KOPT-K1 (cell line): Measurements from ENCODE around the gene ACACB.

Source experiments
- H3K27ac ChIP-seq: fragments of 200-600 bp; sonication (generic); 2 replicates; pipeline ENCODE4 v1.5.1; 2016; ENCODE audit warnings: antibody characterized with exemption, mild to moderate bottlenecking, low read depth, low read length; ENCODE audit not compliant: poor library complexity, severe bottlenecking
- H3K36me3 ChIP-seq: fragments of 200-600 bp; sonication (generic); 2 replicates; pipeline ENCODE4 v1.5.1; 2017; ENCODE audit warnings: antibody characterized with exemption, mild to moderate bottlenecking, low read length, moderate library complexity; ENCODE audit not compliant: insufficient read depth
- H3K9me3 ChIP-seq: fragments of 200-600 bp; sonication (generic); 2 replicates; pipeline ENCODE4 v1.5.1; 2017; ENCODE audit warnings: antibody characterized with exemption, low read length, mild to moderate bottlenecking; ENCODE audit not compliant: insufficient read depth, poor library complexity, severe bottlenecking

Gene ACACB

GRCh38 chr12:109296431-109296830 is 180.0 kb downstream of the ACACB start:
- H3K36me3 ChIP-seq: no peaks in the 10 kb centered on the region
- no peak overlapping the region for H3K27ac ChIP-seq
- H3K9me3 ChIP-seq: no peaks in the 10 kb centered on the region

- Histone ChIP-seq H3K27ac (no peak overlapping the region), H3K36me3 (no peaks in the 10 kb centered on the region), H3K9me3 (no peaks in the 10 kb centered on the region)
Observed at GRCh38 chr12:109299849-109300248, 183.5 kb downstream of the ACACB start.

GRCh38 chr12:109301643-109302168 is 185.3 kb downstream of the ACACB start:
- H3K27ac ChIP-seq: no peak overlapping the region
- no peaks in the 10 kb centered on the region for H3K36me3 ChIP-seq
- no peaks in the 10 kb centered on the region for H3K9me3 ChIP-seq

GRCh38 chr12:109302358-109302757 is 186.0 kb downstream of the ACACB start:
- H3K9me3 ChIP-seq: no peaks in the 10 kb centered on the region
- H3K36me3 ChIP-seq: no peaks in the 10 kb centered on the region
- H3K27ac ChIP-seq: no peak overlapping the region

- Histone ChIP-seq H3K27ac (no peak overlapping the region), H3K9me3 (no peaks in the 10 kb centered on the region), H3K36me3 (no peaks in the 10 kb centered on the region)
Observed at GRCh38 chr12:109302770-109303169, 186.4 kb downstream of the ACACB start.

- H3K27ac ChIP-seq: no peak overlapping the region
- H3K9me3 ChIP-seq: no peaks in the 10 kb centered on the region
- no peaks in the 10 kb centered on the region for H3K36me3 ChIP-seq
Observed at GRCh38 chr12:109304485-109304884, 188.1 kb downstream of the ACACB start.

- Histone ChIP-seq H3K36me3 (no peaks in the 10 kb centered on the region), H3K9me3 (no peaks in the 10 kb centered on the region), H3K27ac (no peak overlapping the region)
Observed at GRCh38 chr12:109305547-109305946, 189.2 kb downstream of the ACACB start.

GRCh38 chr12:109307051-109307450 is 190.7 kb downstream of the ACACB start:
- no peaks in the 10 kb centered on the region for H3K36me3 ChIP-seq
- no peak overlapping the region for H3K27ac ChIP-seq
- H3K9me3 ChIP-seq: no peaks in the 10 kb centered on the region

GRCh38 chr12:109308534-109309380 is 192.4 kb downstream of the ACACB start, which contains the start of gene FOXN4:
Gene FOXN4, minus strand, starts transcription at chr12:109309284. Its CDS starts 963 bp downstream, at chr12:109308321.
- no peak within 1 kb of the TSS for H3K27ac ChIP-seq

GRCh38 chr12:109309381-109310246 is 193.2 kb downstream of the ACACB start:
- H3K27ac ChIP-seq: no peak overlapping the region

More at GRCh38 chr12:109308534-109309380, 192.4 kb downstream of the ACACB start, which contains the start of gene FOXN4:
- H3K9me3 ChIP-seq: no peaks in the 10 kb centered on the region
- no peaks in the 10 kb centered on the region for H3K36me3 ChIP-seq

GRCh38 chr12:109310247-109311125 is 194.1 kb downstream of the ACACB start:
- Histone ChIP-seq H3K9me3 (no peaks in the 10 kb centered on the region), H3K27ac (no peak overlapping the region), H3K36me3 (no peaks in the 10 kb centered on the region)

More at GRCh38 chr12:109309381-109310246, 193.2 kb downstream of the ACACB start:
- no peaks in the 10 kb centered on the region for H3K9me3 ChIP-seq
- H3K36me3 ChIP-seq: no peaks in the 10 kb centered on the region
